SK-N-SH (cell line): ENCODE measurements around the gene NCKAP5. TPM values are rescaled to one million over a fixed set of nuclear protein-coding genes. Genes with fewer than 3 reads are reported as not detected.

Experiments
- CTCF ChIA-PET: fragments of 300-600, 350-600 bp; formaldehyde crosslinking; extraction: SDS; loops from one replicate; lab custom pipeline; 2021; lab: Yijun Ruan, JAX
- POLR2A ChIA-PET: fragments of 350-600 bp; sonication (Branson Sonifier 250); formaldehyde crosslinking; extraction: SDS; loops from one replicate; lab custom pipeline; 2020; ENCODE audit warnings: antibody characterized with exemption, inconsistent platforms; lab: Yijun Ruan, JAX
- DNase-seq: peaks from one replicate; pipeline ENCODE4 v3.0.0; 2012
- H2AFZ ChIP-seq: fragments of 200-600 bp; sonication (generic); 2 replicates; pipeline ENCODE4 v1.8.1; 2016; ENCODE audit warnings: antibody characterized with exemption, mild to moderate bottlenecking, low read depth
- H3F3A ChIP-seq: fragments of 200-600 bp; sonication (generic); replicated peaks from 2 replicates; pipeline ENCODE3; 2016; ENCODE audit warnings: antibody characterized with exemption, mild to moderate bottlenecking; ENCODE audit not compliant: insufficient read depth
- H3K27ac ChIP-seq, 2 experiments: fragments of 200-500 bp in 1 of 2; fragments of 200-600 bp in 1 of 2; sonication (Bioruptor generic) in 1 of 2; sonication (generic), shearing (Covaris generic) in 1 of 2; 2 replicates each; pipeline versions ENCODE4 v1.5.1 to v1.6.1; 2014 to 2016; ENCODE audit warnings: low read depth in 2 of 2, inconsistent platforms in 1 of 2, low read length in 1 of 2, mild to moderate bottlenecking in 1 of 2, mixed read lengths in 1 of 2
- H3K27me3 ChIP-seq: fragments of 200-600 bp; sonication (generic), shearing (Covaris generic); 2 replicates; pipeline ENCODE4 v1.6.1; 2016; ENCODE audit warnings: mixed run types; ENCODE audit not compliant: insufficient read depth
- H3K36me3 ChIP-seq, 2 experiments: fragments of 200-500 bp in 1 of 2; fragments of 200-600 bp in 1 of 2; sonication (Bioruptor generic) in 1 of 2; sonication (generic) in 1 of 2; replicated peaks in 1 of 2; 2 replicates each; pipeline versions ENCODE3 to v1.5.1; 2014 to 2016; ENCODE audit warnings: low read length in 1 of 2, mild to moderate bottlenecking in 1 of 2; ENCODE audit not compliant: insufficient read depth in 2 of 2, control insufficient read depth in 1 of 2
- H3K4me1 ChIP-seq, 2 experiments: fragments of 200-500 bp in 1 of 2; fragments of 200-600 bp in 1 of 2; sonication (Bioruptor generic) in 1 of 2; sonication (generic), shearing (Covaris generic) in 1 of 2; 2 replicates each; pipeline versions ENCODE4 v1.5.1 to v1.6.1; 2014 to 2016; ENCODE audit warnings: low read depth in 1 of 2, low read length in 1 of 2, mixed run types in 1 of 2; ENCODE audit not compliant: insufficient read depth in 2 of 2, control insufficient read depth in 1 of 2
- H3K4me2 ChIP-seq: fragments of 200-600 bp; sonication (generic), shearing (Covaris generic); 2 replicates; pipeline ENCODE4 v1.6.1; 2017; ENCODE audit warnings: mixed run types
- H3K4me3 ChIP-seq, 2 experiments: fragments of 200-500 bp in 1 of 2; fragments of 200-600 bp in 1 of 2; sonication (Bioruptor generic) in 1 of 2; sonication (generic), shearing (Covaris generic) in 1 of 2; 2 replicates each; pipeline versions ENCODE4 v1.5.1 to v1.8.1; 2014 to 2016; ENCODE audit warnings: low read depth in 2 of 2, inconsistent platforms in 1 of 2, low read length in 1 of 2, mild to moderate bottlenecking in 1 of 2, mixed read lengths in 1 of 2, moderate library complexity in 1 of 2
- H3K79me2 ChIP-seq: fragments of 200-600 bp; sonication (generic); 2 replicates; pipeline ENCODE4 v1.8.1; 2017; ENCODE audit warnings: mild to moderate bottlenecking; ENCODE audit not compliant: insufficient read depth
- H3K9ac ChIP-seq: fragments of 200-600 bp; sonication (generic); 2 replicates; pipeline ENCODE4 v1.6.1; 2017; ENCODE audit warnings: mixed run types
- H3K9me2 ChIP-seq: fragments of 200-600 bp; sonication (generic); 2 replicates; pipeline ENCODE4 v1.6.1; 2017; ENCODE audit warnings: mixed run types
- H3K9me3 ChIP-seq: fragments of 200-600 bp; sonication (generic); 2 replicates; pipeline ENCODE4 v1.6.1; 2017; ENCODE audit warnings: mixed run types, mild to moderate bottlenecking, moderate library complexity
- H4K20me1 ChIP-seq: fragments of 200-600 bp; sonication (generic); 2 replicates; pipeline ENCODE4 v1.6.1; 2017; ENCODE audit warnings: mild to moderate bottlenecking, mixed run types; ENCODE audit not compliant: insufficient read depth
- CTCF ChIP-seq: fragments of 200-600 bp; sonication (generic); IDR thresholded peaks from 2 replicates; pipeline ENCODE4 v1.6.1; 2017; ENCODE audit warnings: antibody characterized with exemption, mild to moderate bottlenecking, moderate library complexity
- FOSL2 ChIP-seq: IDR thresholded peaks from 2 replicates; pipeline ENCODE4 v1.4.0; 2012; ENCODE audit warnings: low read depth, mild to moderate bottlenecking, moderate library complexity, borderline replicate concordance
- GABPA ChIP-seq: IDR thresholded peaks from 2 replicates; pipeline ENCODE4 v1.4.0; 2012; ENCODE audit warnings: low read depth, mild to moderate bottlenecking
- JUND ChIP-seq: IDR thresholded peaks from 2 replicates; pipeline ENCODE4 v1.4.0; 2012
- RAD21 ChIP-seq: IDR thresholded peaks from 2 replicates; pipeline ENCODE4 v1.6.1; 2012; ENCODE audit warnings: mild to moderate bottlenecking, low read length
- SIN3A ChIP-seq: IDR thresholded peaks from 2 replicates; pipeline ENCODE4 v1.6.1; 2012; ENCODE audit warnings: low read depth, mild to moderate bottlenecking, low read length, moderate library complexity, borderline replicate concordance
- TEAD4 ChIP-seq: IDR thresholded peaks from 2 replicates; pipeline ENCODE4 v1.4.0; 2012; ENCODE audit warnings: mild to moderate bottlenecking, borderline replicate concordance; ENCODE audit not compliant: insufficient read depth
- USF2 ChIP-seq: fragments of 150-350 bp; IDR thresholded peaks from 2 replicates; pipeline ENCODE4 v1.6.1; 2017; ENCODE audit warnings: antibody characterized with exemption, low read length, low read depth, borderline replicate concordance
- ZBTB33 ChIP-seq: IDR thresholded peaks from 2 replicates; pipeline ENCODE4 v1.4.0; 2012; ENCODE audit warnings: low read depth, borderline replicate concordance
- WGBS: methylation state at CpG from one replicate; pipeline ENCODE4 v1.1.6; 2017; ENCODE audit warnings: low lambda C conversion rate; 5-methylcytosine and 5-hydroxymethylcytosine counted together
- polyA plus RNA-seq, 3 experiments: library from polyadenylated mRNA; depleted of rRNA; stranded (reverse); fragments of >200 nt; gene quantifications; 2 replicates each; pipeline ENCODE4 v1.2.3, GENCODE V29; 2012

Gene NCKAP5
- polyA plus RNA-seq, 1 of the 3 experiments (the other 2 are of a cell fraction) = 0.02 TPM

GRCh38 chr2:132915812-132916549, 652.3 kb downstream of the NCKAP5 start:
- no peaks in the 10 kb centered on the region for H3K9me3 ChIP-seq
- H3K4me1 ChIP-seq = no peaks in the 10 kb centered on the region; a peak in 1 of 4 replicates
- no peak overlapping the region for H3K9ac ChIP-seq
- POLR2A ChIA-PET = no interaction called here
- no peaks in the 10 kb centered on the region for H4K20me1 ChIP-seq
- H3K27me3 ChIP-seq = no peaks in the 10 kb centered on the region
- WGBS = 70% methylated on average over 6 of the region's 6 CpGs
- DNase-seq = no peak
- H3K4me3 ChIP-seq = no peak overlapping the region
- H3K27ac ChIP-seq = no peak overlapping the region
- CTCF ChIA-PET = no interaction called here
- H3K79me2 ChIP-seq = no peaks in the 10 kb centered on the region
- no peak overlapping the region for H3K4me2 ChIP-seq
- H2AFZ ChIP-seq = no peak overlapping the region
- no peak for TF ChIP-seq GABPA
- H3F3A ChIP-seq = no peaks in the 10 kb centered on the region
- H3K9me2 ChIP-seq = no peaks in the 10 kb centered on the region
- no peaks in the 10 kb centered on the region for H3K36me3 ChIP-seq

GRCh38 chr2:132911726-132912724, 656.2 kb downstream of the NCKAP5 start:
- H3K79me2 ChIP-seq = no peaks in the 10 kb centered on the region
- POLR2A ChIA-PET = no interaction called here
- WGBS = 54% methylated on average over 8 of the region's 8 CpGs
- no peaks in the 10 kb centered on the region; a peak in 1 of 4 replicates for H3K4me1 ChIP-seq
- CTCF ChIA-PET = interaction anchor here (0.9 to 2.4 kb wide), 8 partner anchors 8 to 364 kb away, joined by 3 to 9 read pairs (median 4); no protein-coding TSS in a partner anchor
- H4K20me1 ChIP-seq = no peaks in the 10 kb centered on the region
- TF ChIP-seq SIN3A = no peak
- TF ChIP-seq CTCF = peak; percentile 27; the same call in 1 of the 2 replicates
- peak; percentile 56 for TF ChIP-seq RAD21
- no peaks in the 10 kb centered on the region for H3K9me2 ChIP-seq
- no peaks in the 10 kb centered on the region for H3K36me3 ChIP-seq
- H3K9ac ChIP-seq = no peak overlapping the region
- H3K9me3 ChIP-seq = no peaks in the 10 kb centered on the region
- no peak overlapping the region for H3K27ac ChIP-seq
- no peak overlapping the region for H2AFZ ChIP-seq
- H3K27me3 ChIP-seq = no peaks in the 10 kb centered on the region
- no peaks in the 10 kb centered on the region for H3F3A ChIP-seq
- DNase-seq = peak; percentile 9
- H3K4me3 ChIP-seq = no peak overlapping the region
- no peak overlapping the region for H3K4me2 ChIP-seq

GRCh38 chr2:132910432-132910831, 657.8 kb downstream of the NCKAP5 start:
- Histone ChIP-seq H3K4me2 (no peak overlapping the region), H3K9ac (no peak overlapping the region), H3K79me2 (no peaks in the 10 kb centered on the region), H3K4me3 (no peak overlapping the region), H3K4me1 (no peaks in the 10 kb centered on the region; a peak in 1 of 4 replicates), H3K9me2 (no peaks in the 10 kb centered on the region), H3K27me3 (no peaks in the 10 kb centered on the region), H2AFZ (no peak overlapping the region), H3K27ac (no peak overlapping the region), H3F3A (no peaks in the 10 kb centered on the region), H3K36me3 (no peaks in the 10 kb centered on the region), H4K20me1 (no peaks in the 10 kb centered on the region), H3K9me3 (no peaks in the 10 kb centered on the region)
- no peak for DNase-seq
- POLR2A ChIA-PET = no interaction called here
- CTCF ChIA-PET = interaction anchor here (1.6 to 2.4 kb wide), 2 partner anchors 20 to 260 kb away, joined by 3 to 9 read pairs; no protein-coding TSS in a partner anchor
- TF ChIP-seq USF2 (no peak), JUND (no peak), ZBTB33 (no peak), FOSL2 (no peak), TEAD4 (no peak), SIN3A (no peak)
